SK-N-SH (cell line): ENCODE results near the gene PRKCA. TPM values are rescaled to one million over a fixed set of nuclear protein-coding genes. Genes with fewer than 3 reads are reported as not detected.
A peak's percentile ranks its signal among the peaks of the same experiment; 100 is the strongest.

Experiments
- CTCF ChIA-PET: fragments of 300-600, 350-600 bp; formaldehyde crosslinking; extraction: SDS; loops from one replicate; lab custom pipeline; 2021; lab: Yijun Ruan, JAX
- POLR2A ChIA-PET: fragments of 350-600 bp; sonication (Branson Sonifier 250); formaldehyde crosslinking; extraction: SDS; loops from one replicate; lab custom pipeline; 2020; ENCODE audit warnings: antibody characterized with exemption, inconsistent platforms; lab: Yijun Ruan, JAX
- DNase-seq: peaks from one replicate; pipeline ENCODE4 v3.0.0; 2012
- H2AFZ ChIP-seq: fragments of 200-600 bp; sonication (generic); 2 replicates; pipeline ENCODE4 v1.8.1; 2016; ENCODE audit warnings: antibody characterized with exemption, mild to moderate bottlenecking, low read depth
- H3F3A ChIP-seq: fragments of 200-600 bp; sonication (generic); replicated peaks from 2 replicates; pipeline ENCODE3; 2016; ENCODE audit warnings: antibody characterized with exemption, mild to moderate bottlenecking; ENCODE audit not compliant: insufficient read depth
- H3K27ac ChIP-seq, 2 experiments: fragments of 200-500 bp in 1 of 2; fragments of 200-600 bp in 1 of 2; sonication (Bioruptor generic) in 1 of 2; sonication (generic), shearing (Covaris generic) in 1 of 2; 2 replicates each; pipeline versions ENCODE4 v1.5.1 to v1.6.1; 2014 to 2016; ENCODE audit warnings: low read depth in 2 of 2, inconsistent platforms in 1 of 2, low read length in 1 of 2, mild to moderate bottlenecking in 1 of 2, mixed read lengths in 1 of 2
- H3K27me3 ChIP-seq: fragments of 200-600 bp; sonication (generic), shearing (Covaris generic); 2 replicates; pipeline ENCODE4 v1.6.1; 2016; ENCODE audit warnings: mixed run types; ENCODE audit not compliant: insufficient read depth
- H3K36me3 ChIP-seq, 2 experiments: fragments of 200-500 bp in 1 of 2; fragments of 200-600 bp in 1 of 2; sonication (Bioruptor generic) in 1 of 2; sonication (generic) in 1 of 2; replicated peaks in 1 of 2; 2 replicates each; pipeline versions ENCODE3 to v1.5.1; 2014 to 2016; ENCODE audit warnings: low read length in 1 of 2, mild to moderate bottlenecking in 1 of 2; ENCODE audit not compliant: insufficient read depth in 2 of 2, control insufficient read depth in 1 of 2
- H3K4me1 ChIP-seq, 2 experiments: fragments of 200-500 bp in 1 of 2; fragments of 200-600 bp in 1 of 2; sonication (Bioruptor generic) in 1 of 2; sonication (generic), shearing (Covaris generic) in 1 of 2; 2 replicates each; pipeline versions ENCODE4 v1.5.1 to v1.6.1; 2014 to 2016; ENCODE audit warnings: low read depth in 1 of 2, low read length in 1 of 2, mixed run types in 1 of 2; ENCODE audit not compliant: insufficient read depth in 2 of 2, control insufficient read depth in 1 of 2
- H3K4me2 ChIP-seq: fragments of 200-600 bp; sonication (generic), shearing (Covaris generic); 2 replicates; pipeline ENCODE4 v1.6.1; 2017; ENCODE audit warnings: mixed run types
- H3K4me3 ChIP-seq, 2 experiments: fragments of 200-500 bp in 1 of 2; fragments of 200-600 bp in 1 of 2; sonication (Bioruptor generic) in 1 of 2; sonication (generic), shearing (Covaris generic) in 1 of 2; 2 replicates each; pipeline versions ENCODE4 v1.5.1 to v1.8.1; 2014 to 2016; ENCODE audit warnings: low read depth in 2 of 2, inconsistent platforms in 1 of 2, low read length in 1 of 2, mild to moderate bottlenecking in 1 of 2, mixed read lengths in 1 of 2, moderate library complexity in 1 of 2
- H3K79me2 ChIP-seq: fragments of 200-600 bp; sonication (generic); 2 replicates; pipeline ENCODE4 v1.8.1; 2017; ENCODE audit warnings: mild to moderate bottlenecking; ENCODE audit not compliant: insufficient read depth
- H3K9ac ChIP-seq: fragments of 200-600 bp; sonication (generic); 2 replicates; pipeline ENCODE4 v1.6.1; 2017; ENCODE audit warnings: mixed run types
- H3K9me2 ChIP-seq: fragments of 200-600 bp; sonication (generic); 2 replicates; pipeline ENCODE4 v1.6.1; 2017; ENCODE audit warnings: mixed run types
- H3K9me3 ChIP-seq: fragments of 200-600 bp; sonication (generic); 2 replicates; pipeline ENCODE4 v1.6.1; 2017; ENCODE audit warnings: mixed run types, mild to moderate bottlenecking, moderate library complexity
- H4K20me1 ChIP-seq: fragments of 200-600 bp; sonication (generic); 2 replicates; pipeline ENCODE4 v1.6.1; 2017; ENCODE audit warnings: mild to moderate bottlenecking, mixed run types; ENCODE audit not compliant: insufficient read depth
- CHD2 ChIP-seq: fragments of 150-350 bp; IDR thresholded peaks from 2 replicates; pipeline ENCODE4 v1.6.1; 2018; ENCODE audit warnings: low read length; ENCODE audit not compliant: partially characterized antibody
- ELF1 ChIP-seq: IDR thresholded peaks from 2 replicates; pipeline ENCODE4 v1.4.0; 2012
- EP300 ChIP-seq, 2 experiments: IDR thresholded peaks; 2 replicates each; pipeline versions ENCODE4 v1.4.0 to v1.6.1; 2012; ENCODE audit warnings: borderline replicate concordance in 1 of 2, low read depth in 1 of 2, low read length in 1 of 2
- FOXM1 ChIP-seq: IDR thresholded peaks from 2 replicates; pipeline ENCODE4 v1.4.0; 2012; ENCODE audit warnings: low read depth, mild to moderate bottlenecking
- GABPA ChIP-seq: IDR thresholded peaks from 2 replicates; pipeline ENCODE4 v1.4.0; 2012; ENCODE audit warnings: low read depth, mild to moderate bottlenecking
- IRF3 ChIP-seq: fragments of 150-350 bp; IDR thresholded peaks from 2 replicates; pipeline ENCODE4 v1.6.1; 2016; ENCODE audit warnings: mild to moderate bottlenecking, low read depth, low read length
- MEF2A ChIP-seq: IDR thresholded peaks from 2 replicates; pipeline ENCODE4 v1.4.0; 2012; ENCODE audit warnings: low read depth, borderline replicate concordance
- MXI1 ChIP-seq: IDR thresholded peaks from 2 replicates; pipeline ENCODE4 v1.6.1; 2012; ENCODE audit warnings: mild to moderate bottlenecking, low read depth, low read length, improper control_type of control experiment
- NFIC ChIP-seq: IDR thresholded peaks from 2 replicates; pipeline ENCODE4 v1.4.0; 2012; ENCODE audit warnings: borderline replicate concordance
- POLR2AphosphoS5 ChIP-seq: IDR thresholded peaks from 2 replicates; pipeline ENCODE4 v1.6.1; 2012; ENCODE audit warnings: low read depth, low read length
- RCOR1 ChIP-seq: fragments of 150-350 bp; IDR thresholded peaks from 2 replicates; pipeline ENCODE4 v1.6.1; 2017; ENCODE audit warnings: antibody characterized with exemption, low read length
- RFX5 ChIP-seq: IDR thresholded peaks from 2 replicates; pipeline ENCODE4 v1.6.1; 2012; ENCODE audit warnings: mild to moderate bottlenecking, improper control_type of control experiment, low read length
- RXRA ChIP-seq: IDR thresholded peaks from 2 replicates; pipeline ENCODE4 v1.4.0; 2012; ENCODE audit warnings: low read depth, mild to moderate bottlenecking, borderline replicate concordance
- SIN3A ChIP-seq: IDR thresholded peaks from 2 replicates; pipeline ENCODE4 v1.6.1; 2012; ENCODE audit warnings: low read depth, mild to moderate bottlenecking, low read length, moderate library complexity, borderline replicate concordance
- SMC3 ChIP-seq: IDR thresholded peaks from 2 replicates; pipeline ENCODE4 v1.6.1; 2012; ENCODE audit warnings: low read depth, low read length, improper control_type of control experiment
- TAF1 ChIP-seq: IDR thresholded peaks from 2 replicates; pipeline ENCODE4 v1.6.1; 2012; ENCODE audit warnings: low read depth, mild to moderate bottlenecking, low read length, moderate library complexity, borderline replicate concordance
- TCF12 ChIP-seq: IDR thresholded peaks from 2 replicates; pipeline ENCODE4 v1.4.0; 2012
- USF1 ChIP-seq: IDR thresholded peaks from 2 replicates; pipeline ENCODE4 v1.4.0; 2012; ENCODE audit warnings: low read depth, borderline replicate concordance
- YY1 ChIP-seq: IDR thresholded peaks from 2 replicates; pipeline ENCODE4 v1.4.0; 2012; ENCODE audit warnings: low read depth, mild to moderate bottlenecking
- ZBTB33 ChIP-seq: IDR thresholded peaks from 2 replicates; pipeline ENCODE4 v1.4.0; 2012; ENCODE audit warnings: low read depth, borderline replicate concordance
- WGBS: methylation state at CpG from one replicate; pipeline ENCODE4 v1.1.6; 2017; ENCODE audit warnings: low lambda C conversion rate; 5-methylcytosine and 5-hydroxymethylcytosine counted together
- polyA plus RNA-seq, 3 experiments: library from polyadenylated mRNA; depleted of rRNA; stranded (reverse); fragments of >200 nt; gene quantifications; 2 replicates each; pipeline ENCODE4 v1.2.3, GENCODE V29; 2012
- TF ChIP-seq, protein P1 (sequence below): IDR thresholded peaks from 2 replicates; pipeline ENCODE4 v1.6.1; 2012; ENCODE audit warnings: mild to moderate bottlenecking, low read depth, low read length, moderate library complexity
- TF ChIP-seq, protein P2 (sequence below): fragments of 150-350 bp; IDR thresholded peaks from 2 replicates; pipeline ENCODE4 v1.6.1; 2017; ENCODE audit warnings: antibody characterized with exemption, low read length, low read depth, borderline replicate concordance
- TF ChIP-seq, protein P3 (sequence below): fragments of 200-600 bp; sonication (generic); IDR thresholded peaks from 2 replicates; pipeline ENCODE4 v1.6.1; 2017; ENCODE audit warnings: antibody characterized with exemption, mild to moderate bottlenecking, moderate library complexity

The PRKCA gene
- polyA plus RNA-seq, 1 of the 3 experiments (the other 2 are of a cell fraction), result 108 TPM

DNA sequence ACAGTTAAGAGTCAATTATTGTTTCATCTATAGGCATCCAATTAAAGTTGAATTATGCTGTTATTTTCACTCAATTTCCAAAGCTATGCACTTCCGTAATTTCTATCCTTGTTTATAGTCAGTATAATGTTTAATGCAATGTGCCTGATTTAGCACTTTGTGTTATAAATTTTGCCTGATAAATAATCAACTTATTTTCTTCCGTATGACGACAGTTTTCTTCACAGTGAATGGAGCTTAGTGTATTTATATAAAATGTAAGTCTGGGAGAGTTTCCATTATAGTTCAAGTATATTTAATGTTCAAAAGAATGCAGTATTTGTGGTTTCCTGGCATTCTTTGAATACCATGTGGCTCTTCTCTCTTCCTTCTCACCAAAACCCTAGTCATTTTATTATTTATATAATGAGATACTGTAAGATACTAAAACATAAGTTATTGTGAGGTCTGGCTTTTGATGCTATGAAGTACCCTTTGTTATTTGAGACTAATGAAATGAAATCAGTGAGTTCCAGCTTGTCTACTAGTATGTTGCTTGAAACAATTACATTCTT is 240.6 kb downstream of the PRKCA start:
- peaks cover 40 to 61% of the 10 kb centered on the region in 2 experiments for H3K4me1 ChIP-seq
- H4K20me1 ChIP-seq, result no peaks in the 10 kb centered on the region; the same call in 1 of the 2 replicates
- H3K4me2 ChIP-seq, result peak overlapping the region; percentile 67
- H3F3A ChIP-seq, result peaks cover 83% of the 10 kb centered on the region
- peaks cover 9% of the 10 kb centered on the region; the same call in 1 of the 2 replicates for H3K9me3 ChIP-seq
- no peak overlapping the region for H2AFZ ChIP-seq
- H3K9ac ChIP-seq, result peak overlapping the region; percentile 58
- H3K4me3 ChIP-seq, result no peak overlapping the region
- peak overlapping the region; percentile 79 to 93; a peak in 3 of 4 replicates for H3K27ac ChIP-seq
- DNase-seq, result no peak
- H3K79me2 ChIP-seq, result peaks cover 87% of the 10 kb centered on the region
- ChIA-PET POLR2A (no interaction called here), CTCF (interaction anchor here (0.6 to 1.3 kb wide), 2 partner anchors 9 to 24 kb away, joined by 3 read pairs; no protein-coding TSS in a partner anchor)
- H3K27me3 ChIP-seq, result no peaks in the 10 kb centered on the region
- WGBS, result 12% methylated on average over 3 of the region's 3 CpGs
- H3K36me3 ChIP-seq, result peaks cover 6 to 31% of the 10 kb centered on the region in 2 experiments
- H3K9me2 ChIP-seq, result no peaks in the 10 kb centered on the region
- TF ChIP-seq CHD2 (no peak), FOXM1 (peak; percentile 64; the same call in 1 of the 2 replicates), POLR2AphosphoS5 (no peak; the same call in 1 of the 2 replicates), IRF3 (no peak), NFIC (peak; percentile 59; the same call in 1 of the 2 replicates), TCF12 (peak; percentile 75), EP300 (IDR thresholded peaks at IDR 0.05; ENCODE audit: borderline replicate concordance in 1 of 2, low read depth in 1 of 2, low read length in 1 of 2) (peak in 1 of 2 experiments; percentile 69; a peak in 2 of 4 replicates), YY1 (no peak), MXI1 (no peak), SIN3A (no peak), USF1 (no peak), GABPA (no peak), ZBTB33 (no peak), RFX5 (no peak), SMC3 (no peak), RCOR1 (no peak), ELF1 (0 out of 2 replicates have a peak, but pooled peaks have one; percentile 21), RXRA (peak; percentile 32; the same call in 1 of the 2 replicates), MEF2A (peak; percentile 40; the same call in 1 of the 2 replicates), TAF1 (no peak)
- TF ChIP-seq, protein P1, sequence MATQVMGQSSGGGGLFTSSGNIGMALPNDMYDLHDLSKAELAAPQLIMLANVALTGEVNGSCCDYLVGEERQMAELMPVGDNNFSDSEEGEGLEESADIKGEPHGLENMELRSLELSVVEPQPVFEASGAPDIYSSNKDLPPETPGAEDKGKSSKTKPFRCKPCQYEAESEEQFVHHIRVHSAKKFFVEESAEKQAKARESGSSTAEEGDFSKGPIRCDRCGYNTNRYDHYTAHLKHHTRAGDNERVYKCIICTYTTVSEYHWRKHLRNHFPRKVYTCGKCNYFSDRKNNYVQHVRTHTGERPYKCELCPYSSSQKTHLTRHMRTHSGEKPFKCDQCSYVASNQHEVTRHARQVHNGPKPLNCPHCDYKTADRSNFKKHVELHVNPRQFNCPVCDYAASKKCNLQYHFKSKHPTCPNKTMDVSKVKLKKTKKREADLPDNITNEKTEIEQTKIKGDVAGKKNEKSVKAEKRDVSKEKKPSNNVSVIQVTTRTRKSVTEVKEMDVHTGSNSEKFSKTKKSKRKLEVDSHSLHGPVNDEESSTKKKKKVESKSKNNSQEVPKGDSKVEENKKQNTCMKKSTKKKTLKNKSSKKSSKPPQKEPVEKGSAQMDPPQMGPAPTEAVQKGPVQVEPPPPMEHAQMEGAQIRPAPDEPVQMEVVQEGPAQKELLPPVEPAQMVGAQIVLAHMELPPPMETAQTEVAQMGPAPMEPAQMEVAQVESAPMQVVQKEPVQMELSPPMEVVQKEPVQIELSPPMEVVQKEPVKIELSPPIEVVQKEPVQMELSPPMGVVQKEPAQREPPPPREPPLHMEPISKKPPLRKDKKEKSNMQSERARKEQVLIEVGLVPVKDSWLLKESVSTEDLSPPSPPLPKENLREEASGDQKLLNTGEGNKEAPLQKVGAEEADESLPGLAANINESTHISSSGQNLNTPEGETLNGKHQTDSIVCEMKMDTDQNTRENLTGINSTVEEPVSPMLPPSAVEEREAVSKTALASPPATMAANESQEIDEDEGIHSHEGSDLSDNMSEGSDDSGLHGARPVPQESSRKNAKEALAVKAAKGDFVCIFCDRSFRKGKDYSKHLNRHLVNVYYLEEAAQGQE, result no peak
- TF ChIP-seq, protein P2, sequence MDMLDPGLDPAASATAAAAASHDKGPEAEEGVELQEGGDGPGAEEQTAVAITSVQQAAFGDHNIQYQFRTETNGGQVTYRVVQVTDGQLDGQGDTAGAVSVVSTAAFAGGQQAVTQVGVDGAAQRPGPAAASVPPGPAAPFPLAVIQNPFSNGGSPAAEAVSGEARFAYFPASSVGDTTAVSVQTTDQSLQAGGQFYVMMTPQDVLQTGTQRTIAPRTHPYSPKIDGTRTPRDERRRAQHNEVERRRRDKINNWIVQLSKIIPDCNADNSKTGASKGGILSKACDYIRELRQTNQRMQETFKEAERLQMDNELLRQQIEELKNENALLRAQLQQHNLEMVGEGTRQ, result no peak
- TF ChIP-seq, protein P3, sequence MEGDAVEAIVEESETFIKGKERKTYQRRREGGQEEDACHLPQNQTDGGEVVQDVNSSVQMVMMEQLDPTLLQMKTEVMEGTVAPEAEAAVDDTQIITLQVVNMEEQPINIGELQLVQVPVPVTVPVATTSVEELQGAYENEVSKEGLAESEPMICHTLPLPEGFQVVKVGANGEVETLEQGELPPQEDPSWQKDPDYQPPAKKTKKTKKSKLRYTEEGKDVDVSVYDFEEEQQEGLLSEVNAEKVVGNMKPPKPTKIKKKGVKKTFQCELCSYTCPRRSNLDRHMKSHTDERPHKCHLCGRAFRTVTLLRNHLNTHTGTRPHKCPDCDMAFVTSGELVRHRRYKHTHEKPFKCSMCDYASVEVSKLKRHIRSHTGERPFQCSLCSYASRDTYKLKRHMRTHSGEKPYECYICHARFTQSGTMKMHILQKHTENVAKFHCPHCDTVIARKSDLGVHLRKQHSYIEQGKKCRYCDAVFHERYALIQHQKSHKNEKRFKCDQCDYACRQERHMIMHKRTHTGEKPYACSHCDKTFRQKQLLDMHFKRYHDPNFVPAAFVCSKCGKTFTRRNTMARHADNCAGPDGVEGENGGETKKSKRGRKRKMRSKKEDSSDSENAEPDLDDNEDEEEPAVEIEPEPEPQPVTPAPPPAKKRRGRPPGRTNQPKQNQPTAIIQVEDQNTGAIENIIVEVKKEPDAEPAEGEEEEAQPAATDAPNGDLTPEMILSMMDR, result no peak
